ENCODE results near the gene DUSP5.

DNA sequence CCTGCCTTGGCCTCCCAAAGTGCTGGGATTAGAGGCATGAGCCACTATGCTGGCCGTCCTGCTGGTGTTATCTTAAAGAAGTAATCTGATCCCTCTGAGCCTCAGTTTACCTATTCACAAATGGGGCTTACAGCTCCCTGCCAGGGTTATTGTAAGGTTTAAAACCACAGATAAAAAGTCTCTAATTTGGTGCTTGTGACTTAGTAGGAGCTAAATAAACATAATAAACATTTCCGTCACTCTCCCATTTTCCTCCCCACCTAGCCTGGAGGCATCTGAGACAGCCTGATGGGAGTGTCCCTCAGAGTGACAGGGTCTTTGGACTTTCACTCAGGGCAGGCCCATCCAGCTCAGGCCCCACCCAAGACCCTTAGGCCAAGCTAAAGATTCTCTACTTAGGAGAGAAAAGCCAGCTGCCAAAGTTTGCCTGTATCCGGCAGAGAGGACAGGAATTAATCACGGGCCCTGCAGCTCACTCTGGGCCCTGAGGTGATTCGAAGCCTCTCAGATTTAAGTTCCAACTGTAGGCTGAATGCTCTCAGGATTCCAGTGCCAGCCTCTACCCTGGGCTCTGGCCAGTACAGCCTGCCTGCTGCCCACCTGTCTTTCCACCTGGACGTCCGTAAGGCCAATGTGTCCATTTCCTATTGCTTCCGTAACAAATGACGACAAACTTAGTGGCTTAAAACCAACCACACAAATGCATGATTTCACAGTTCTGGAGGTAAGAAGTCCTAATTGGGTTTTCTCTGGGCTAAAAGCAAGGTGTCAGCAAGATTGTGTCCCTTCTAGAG is 21.8 kb upstream of the DUSP5 start:
- TF ChIP-seq FOS (IDR thresholded peaks at IDR 0.05; ENCODE audit: borderline replicate concordance, extremely low read depth, insufficient read length): no peak
- TF ChIP-seq RAD21 (IDR thresholded peaks at IDR 0.05; ENCODE audit: insufficient read depth, low read depth, low read length): no peak
- no peak for TF ChIP-seq POLR2A (IDR thresholded peaks at IDR 0.05; ENCODE audit: low read depth, low read length)
- TF ChIP-seq, protein P1, sequence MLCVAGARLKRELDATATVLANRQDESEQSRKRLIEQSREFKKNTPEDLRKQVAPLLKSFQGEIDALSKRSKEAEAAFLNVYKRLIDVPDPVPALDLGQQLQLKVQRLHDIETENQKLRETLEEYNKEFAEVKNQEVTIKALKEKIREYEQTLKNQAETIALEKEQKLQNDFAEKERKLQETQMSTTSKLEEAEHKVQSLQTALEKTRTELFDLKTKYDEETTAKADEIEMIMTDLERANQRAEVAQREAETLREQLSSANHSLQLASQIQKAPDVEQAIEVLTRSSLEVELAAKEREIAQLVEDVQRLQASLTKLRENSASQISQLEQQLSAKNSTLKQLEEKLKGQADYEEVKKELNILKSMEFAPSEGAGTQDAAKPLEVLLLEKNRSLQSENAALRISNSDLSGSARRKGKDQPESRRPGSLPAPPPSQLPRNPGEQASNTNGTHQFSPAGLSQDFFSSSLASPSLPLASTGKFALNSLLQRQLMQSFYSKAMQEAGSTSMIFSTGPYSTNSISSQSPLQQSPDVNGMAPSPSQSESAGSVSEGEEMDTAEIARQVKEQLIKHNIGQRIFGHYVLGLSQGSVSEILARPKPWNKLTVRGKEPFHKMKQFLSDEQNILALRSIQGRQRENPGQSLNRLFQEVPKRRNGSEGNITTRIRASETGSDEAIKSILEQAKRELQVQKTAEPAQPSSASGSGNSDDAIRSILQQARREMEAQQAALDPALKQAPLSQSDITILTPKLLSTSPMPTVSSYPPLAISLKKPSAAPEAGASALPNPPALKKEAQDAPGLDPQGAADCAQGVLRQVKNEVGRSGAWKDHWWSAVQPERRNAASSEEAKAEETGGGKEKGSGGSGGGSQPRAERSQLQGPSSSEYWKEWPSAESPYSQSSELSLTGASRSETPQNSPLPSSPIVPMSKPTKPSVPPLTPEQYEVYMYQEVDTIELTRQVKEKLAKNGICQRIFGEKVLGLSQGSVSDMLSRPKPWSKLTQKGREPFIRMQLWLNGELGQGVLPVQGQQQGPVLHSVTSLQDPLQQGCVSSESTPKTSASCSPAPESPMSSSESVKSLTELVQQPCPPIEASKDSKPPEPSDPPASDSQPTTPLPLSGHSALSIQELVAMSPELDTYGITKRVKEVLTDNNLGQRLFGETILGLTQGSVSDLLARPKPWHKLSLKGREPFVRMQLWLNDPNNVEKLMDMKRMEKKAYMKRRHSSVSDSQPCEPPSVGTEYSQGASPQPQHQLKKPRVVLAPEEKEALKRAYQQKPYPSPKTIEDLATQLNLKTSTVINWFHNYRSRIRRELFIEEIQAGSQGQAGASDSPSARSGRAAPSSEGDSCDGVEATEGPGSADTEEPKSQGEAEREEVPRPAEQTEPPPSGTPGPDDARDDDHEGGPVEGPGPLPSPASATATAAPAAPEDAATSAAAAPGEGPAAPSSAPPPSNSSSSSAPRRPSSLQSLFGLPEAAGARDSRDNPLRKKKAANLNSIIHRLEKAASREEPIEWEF (IDR thresholded peaks at IDR 0.05; ENCODE audit: insufficient replicate concordance, low read depth, low read length): no peak
- TF ChIP-seq MYB (IDR thresholded peaks at IDR 0.05; ENCODE audit: borderline replicate concordance, low read depth, low read length): no peak
- TF ChIP-seq, protein P2, sequence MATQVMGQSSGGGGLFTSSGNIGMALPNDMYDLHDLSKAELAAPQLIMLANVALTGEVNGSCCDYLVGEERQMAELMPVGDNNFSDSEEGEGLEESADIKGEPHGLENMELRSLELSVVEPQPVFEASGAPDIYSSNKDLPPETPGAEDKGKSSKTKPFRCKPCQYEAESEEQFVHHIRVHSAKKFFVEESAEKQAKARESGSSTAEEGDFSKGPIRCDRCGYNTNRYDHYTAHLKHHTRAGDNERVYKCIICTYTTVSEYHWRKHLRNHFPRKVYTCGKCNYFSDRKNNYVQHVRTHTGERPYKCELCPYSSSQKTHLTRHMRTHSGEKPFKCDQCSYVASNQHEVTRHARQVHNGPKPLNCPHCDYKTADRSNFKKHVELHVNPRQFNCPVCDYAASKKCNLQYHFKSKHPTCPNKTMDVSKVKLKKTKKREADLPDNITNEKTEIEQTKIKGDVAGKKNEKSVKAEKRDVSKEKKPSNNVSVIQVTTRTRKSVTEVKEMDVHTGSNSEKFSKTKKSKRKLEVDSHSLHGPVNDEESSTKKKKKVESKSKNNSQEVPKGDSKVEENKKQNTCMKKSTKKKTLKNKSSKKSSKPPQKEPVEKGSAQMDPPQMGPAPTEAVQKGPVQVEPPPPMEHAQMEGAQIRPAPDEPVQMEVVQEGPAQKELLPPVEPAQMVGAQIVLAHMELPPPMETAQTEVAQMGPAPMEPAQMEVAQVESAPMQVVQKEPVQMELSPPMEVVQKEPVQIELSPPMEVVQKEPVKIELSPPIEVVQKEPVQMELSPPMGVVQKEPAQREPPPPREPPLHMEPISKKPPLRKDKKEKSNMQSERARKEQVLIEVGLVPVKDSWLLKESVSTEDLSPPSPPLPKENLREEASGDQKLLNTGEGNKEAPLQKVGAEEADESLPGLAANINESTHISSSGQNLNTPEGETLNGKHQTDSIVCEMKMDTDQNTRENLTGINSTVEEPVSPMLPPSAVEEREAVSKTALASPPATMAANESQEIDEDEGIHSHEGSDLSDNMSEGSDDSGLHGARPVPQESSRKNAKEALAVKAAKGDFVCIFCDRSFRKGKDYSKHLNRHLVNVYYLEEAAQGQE (IDR thresholded peaks at IDR 0.05; ENCODE audit: low read depth, low read length): no peak
- TF ChIP-seq CTCF (IDR thresholded peaks at IDR 0.05 in 2 of 3, conservative IDR thresholded peaks at IDR 0.05 in 1 of 3; ENCODE audit: control insufficient read depth in 2 of 3, extremely low read depth in 1 of 3, insufficient read depth in 1 of 3, low read depth in 3 of 3, low read length in 3 of 3): no peak
